ENCODE data around the gene KCNK18. TPM values are rescaled to one million over a fixed set of nuclear protein-coding genes. Genes with fewer than 3 reads are reported as not detected.
A peak's percentile ranks its signal among the peaks of the same experiment; 100 is the strongest.

The KCNK18 gene
- total RNA-seq (2014; rRNA removed; shearing (Covaris generic)): not detected in 2 replicates
- polyA plus RNA-seq (2016; fragmentation: Nextera tagmentation; extraction: Ambion mirVana): not detected in 2 replicates
- long read RNA-seq: 0 reads

- Histone ChIP-seq H3K27me3 (ENCODE audit: insufficient read depth) (no peaks in the 10 kb centered on the region), H3K36me3 (ENCODE audit: insufficient read depth) (no peaks in the 10 kb centered on the region), H3K4me3 (no peak within 1 kb of the TSS), H3F3A (replicated peaks; ENCODE audit: low read depth) (no peaks in the 10 kb centered on the region), H2AFZ (peak within 1 kb of the TSS; percentile 72; the same call in 1 of the 2 replicates), H3K4me1 (ENCODE audit: insufficient read depth) (peaks cover 5% of the 10 kb centered on the region; the same call in 1 of the 2 replicates), H3K9me2 (ENCODE audit: insufficient read depth) (0 out of 2 replicates have a peak, but pooled peaks cover 7% of the 10 kb centered on the region), H4K20me1 (replicated peaks; ENCODE audit: insufficient read depth) (no peaks in the 10 kb centered on the region), H3K79me2 (replicated peaks; ENCODE audit: insufficient read depth) (no peaks in the 10 kb centered on the region), H3K4me2 (no peak within 1 kb of the TSS), H3K27ac (ENCODE audit: low read depth) (no peak within 1 kb of the TSS)
- no peaks in the 10 kb centered on the region for H3K36me3 Mint-ChIP-seq (ENCODE audit: low read depth)
- DNase-seq (ENCODE audit: low spot score) (no peak), ATAC-seq (no peak)
- H3K4me1 Mint-ChIP-seq: peaks cover 5% of the 10 kb centered on the region
- no peak within 1 kb of the TSS for H3K4me3 Mint-ChIP-seq
- no peaks in the 10 kb centered on the region for H3K9me3 Mint-ChIP-seq
- no peak within 1 kb of the TSS for H3K27ac Mint-ChIP-seq
- H3K27me3 Mint-ChIP-seq (ENCODE audit: insufficient read depth, low read depth, poor library complexity): peaks cover 2% of the 10 kb centered on the region
- TF ChIP-seq EZH2phosphoT487 (IDR thresholded peaks at IDR 0.05; ENCODE audit: unreplicated experiment) (no peak), CREB1 (CRISPR knock-in tag; IDR thresholded peaks at IDR 0.05; ENCODE audit: low read depth) (no peak), NANOG (IDR thresholded peaks at IDR 0.05; ENCODE audit: borderline replicate concordance) (no peak), EZH2 (IDR thresholded peaks at IDR 0.05; ENCODE audit: low read depth, unreplicated experiment) (no peak), POLR2AphosphoS5 (IDR thresholded peaks at IDR 0.05; ENCODE audit: low read depth) (no peak), STAT1 (IDR thresholded peaks at IDR 0.05; ENCODE audit: unreplicated experiment) (no peak), ZNF331 (CRISPR knock-in tag; IDR thresholded peaks at IDR 0.05; ENCODE audit: low read depth) (no peak), JUNB (IDR thresholded peaks at IDR 0.05; ENCODE audit: unreplicated experiment) (no peak)
- TF ChIP-seq, protein P1, sequence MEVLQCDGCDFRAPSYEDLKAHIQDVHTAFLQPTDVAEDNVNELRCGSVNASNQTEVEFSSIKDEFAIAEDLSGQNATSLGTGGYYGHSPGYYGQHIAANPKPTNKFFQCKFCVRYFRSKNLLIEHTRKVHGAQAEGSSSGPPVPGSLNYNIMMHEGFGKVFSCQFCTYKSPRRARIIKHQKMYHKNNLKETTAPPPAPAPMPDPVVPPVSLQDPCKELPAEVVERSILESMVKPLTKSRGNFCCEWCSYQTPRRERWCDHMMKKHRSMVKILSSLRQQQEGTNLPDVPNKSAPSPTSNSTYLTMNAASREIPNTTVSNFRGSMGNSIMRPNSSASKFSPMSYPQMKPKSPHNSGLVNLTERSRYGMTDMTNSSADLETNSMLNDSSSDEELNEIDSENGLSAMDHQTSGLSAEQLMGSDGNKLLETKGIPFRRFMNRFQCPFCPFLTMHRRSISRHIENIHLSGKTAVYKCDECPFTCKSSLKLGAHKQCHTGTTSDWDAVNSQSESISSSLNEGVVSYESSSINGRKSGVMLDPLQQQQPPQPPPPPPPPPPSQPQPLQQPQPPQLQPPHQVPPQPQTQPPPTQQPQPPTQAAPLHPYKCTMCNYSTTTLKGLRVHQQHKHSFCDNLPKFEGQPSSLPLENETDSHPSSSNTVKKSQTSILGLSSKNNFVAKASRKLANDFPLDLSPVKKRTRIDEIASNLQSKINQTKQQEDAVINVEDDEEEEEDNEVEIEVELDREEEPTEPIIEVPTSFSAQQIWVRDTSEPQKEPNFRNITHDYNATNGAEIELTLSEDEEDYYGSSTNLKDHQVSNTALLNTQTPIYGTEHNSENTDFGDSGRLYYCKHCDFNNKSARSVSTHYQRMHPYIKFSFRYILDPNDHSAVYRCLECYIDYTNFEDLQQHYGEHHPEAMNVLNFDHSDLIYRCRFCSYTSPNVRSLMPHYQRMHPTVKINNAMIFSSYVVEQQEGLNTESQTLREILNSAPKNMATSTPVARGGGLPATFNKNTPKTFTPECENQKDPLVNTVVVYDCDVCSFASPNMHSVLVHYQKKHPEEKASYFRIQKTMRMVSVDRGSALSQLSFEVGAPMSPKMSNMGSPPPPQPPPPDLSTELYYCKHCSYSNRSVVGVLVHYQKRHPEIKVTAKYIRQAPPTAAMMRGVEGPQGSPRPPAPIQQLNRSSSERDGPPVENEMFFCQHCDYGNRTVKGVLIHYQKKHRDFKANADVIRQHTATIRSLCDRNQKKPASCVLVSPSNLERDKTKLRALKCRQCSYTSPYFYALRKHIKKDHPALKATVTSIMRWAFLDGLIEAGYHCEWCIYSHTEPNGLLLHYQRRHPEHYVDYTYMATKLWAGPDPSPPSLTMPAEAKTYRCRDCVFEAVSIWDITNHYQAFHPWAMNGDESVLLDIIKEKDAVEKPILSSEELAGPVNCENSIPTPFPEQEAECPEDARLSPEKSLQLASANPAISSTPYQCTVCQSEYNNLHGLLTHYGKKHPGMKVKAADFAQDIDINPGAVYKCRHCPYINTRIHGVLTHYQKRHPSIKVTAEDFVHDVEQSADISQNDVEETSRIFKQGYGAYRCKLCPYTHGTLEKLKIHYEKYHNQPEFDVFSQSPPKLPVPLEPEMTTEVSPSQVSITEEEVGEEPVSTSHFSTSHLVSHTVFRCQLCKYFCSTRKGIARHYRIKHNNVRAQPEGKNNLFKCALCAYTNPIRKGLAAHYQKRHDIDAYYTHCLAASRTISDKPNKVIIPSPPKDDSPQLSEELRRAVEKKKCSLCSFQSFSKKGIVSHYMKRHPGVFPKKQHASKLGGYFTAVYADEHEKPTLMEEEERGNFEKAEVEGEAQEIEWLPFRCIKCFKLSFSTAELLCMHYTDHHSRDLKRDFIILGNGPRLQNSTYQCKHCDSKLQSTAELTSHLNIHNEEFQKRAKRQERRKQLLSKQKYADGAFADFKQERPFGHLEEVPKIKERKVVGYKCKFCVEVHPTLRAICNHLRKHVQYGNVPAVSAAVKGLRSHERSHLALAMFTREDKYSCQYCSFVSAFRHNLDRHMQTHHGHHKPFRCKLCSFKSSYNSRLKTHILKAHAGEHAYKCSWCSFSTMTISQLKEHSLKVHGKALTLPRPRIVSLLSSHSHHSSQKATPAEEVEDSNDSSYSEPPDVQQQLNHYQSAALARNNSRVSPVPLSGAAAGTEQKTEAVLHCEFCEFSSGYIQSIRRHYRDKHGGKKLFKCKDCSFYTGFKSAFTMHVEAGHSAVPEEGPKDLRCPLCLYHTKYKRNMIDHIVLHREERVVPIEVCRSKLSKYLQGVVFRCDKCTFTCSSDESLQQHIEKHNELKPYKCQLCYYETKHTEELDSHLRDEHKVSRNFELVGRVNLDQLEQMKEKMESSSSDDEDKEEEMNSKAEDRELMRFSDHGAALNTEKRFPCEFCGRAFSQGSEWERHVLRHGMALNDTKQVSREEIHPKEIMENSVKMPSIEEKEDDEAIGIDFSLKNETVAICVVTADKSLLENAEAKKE (CRISPR knock-in tag; IDR thresholded peaks at IDR 0.05): no peak
- TF ChIP-seq, protein P2, sequence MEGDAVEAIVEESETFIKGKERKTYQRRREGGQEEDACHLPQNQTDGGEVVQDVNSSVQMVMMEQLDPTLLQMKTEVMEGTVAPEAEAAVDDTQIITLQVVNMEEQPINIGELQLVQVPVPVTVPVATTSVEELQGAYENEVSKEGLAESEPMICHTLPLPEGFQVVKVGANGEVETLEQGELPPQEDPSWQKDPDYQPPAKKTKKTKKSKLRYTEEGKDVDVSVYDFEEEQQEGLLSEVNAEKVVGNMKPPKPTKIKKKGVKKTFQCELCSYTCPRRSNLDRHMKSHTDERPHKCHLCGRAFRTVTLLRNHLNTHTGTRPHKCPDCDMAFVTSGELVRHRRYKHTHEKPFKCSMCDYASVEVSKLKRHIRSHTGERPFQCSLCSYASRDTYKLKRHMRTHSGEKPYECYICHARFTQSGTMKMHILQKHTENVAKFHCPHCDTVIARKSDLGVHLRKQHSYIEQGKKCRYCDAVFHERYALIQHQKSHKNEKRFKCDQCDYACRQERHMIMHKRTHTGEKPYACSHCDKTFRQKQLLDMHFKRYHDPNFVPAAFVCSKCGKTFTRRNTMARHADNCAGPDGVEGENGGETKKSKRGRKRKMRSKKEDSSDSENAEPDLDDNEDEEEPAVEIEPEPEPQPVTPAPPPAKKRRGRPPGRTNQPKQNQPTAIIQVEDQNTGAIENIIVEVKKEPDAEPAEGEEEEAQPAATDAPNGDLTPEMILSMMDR (conservative IDR thresholded peaks at IDR 0.05; ENCODE audit: low read depth in 2 of 2): no peak
- TF ChIP-seq, protein P3, sequence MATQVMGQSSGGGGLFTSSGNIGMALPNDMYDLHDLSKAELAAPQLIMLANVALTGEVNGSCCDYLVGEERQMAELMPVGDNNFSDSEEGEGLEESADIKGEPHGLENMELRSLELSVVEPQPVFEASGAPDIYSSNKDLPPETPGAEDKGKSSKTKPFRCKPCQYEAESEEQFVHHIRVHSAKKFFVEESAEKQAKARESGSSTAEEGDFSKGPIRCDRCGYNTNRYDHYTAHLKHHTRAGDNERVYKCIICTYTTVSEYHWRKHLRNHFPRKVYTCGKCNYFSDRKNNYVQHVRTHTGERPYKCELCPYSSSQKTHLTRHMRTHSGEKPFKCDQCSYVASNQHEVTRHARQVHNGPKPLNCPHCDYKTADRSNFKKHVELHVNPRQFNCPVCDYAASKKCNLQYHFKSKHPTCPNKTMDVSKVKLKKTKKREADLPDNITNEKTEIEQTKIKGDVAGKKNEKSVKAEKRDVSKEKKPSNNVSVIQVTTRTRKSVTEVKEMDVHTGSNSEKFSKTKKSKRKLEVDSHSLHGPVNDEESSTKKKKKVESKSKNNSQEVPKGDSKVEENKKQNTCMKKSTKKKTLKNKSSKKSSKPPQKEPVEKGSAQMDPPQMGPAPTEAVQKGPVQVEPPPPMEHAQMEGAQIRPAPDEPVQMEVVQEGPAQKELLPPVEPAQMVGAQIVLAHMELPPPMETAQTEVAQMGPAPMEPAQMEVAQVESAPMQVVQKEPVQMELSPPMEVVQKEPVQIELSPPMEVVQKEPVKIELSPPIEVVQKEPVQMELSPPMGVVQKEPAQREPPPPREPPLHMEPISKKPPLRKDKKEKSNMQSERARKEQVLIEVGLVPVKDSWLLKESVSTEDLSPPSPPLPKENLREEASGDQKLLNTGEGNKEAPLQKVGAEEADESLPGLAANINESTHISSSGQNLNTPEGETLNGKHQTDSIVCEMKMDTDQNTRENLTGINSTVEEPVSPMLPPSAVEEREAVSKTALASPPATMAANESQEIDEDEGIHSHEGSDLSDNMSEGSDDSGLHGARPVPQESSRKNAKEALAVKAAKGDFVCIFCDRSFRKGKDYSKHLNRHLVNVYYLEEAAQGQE (IDR thresholded peaks at IDR 0.05; ENCODE audit: unreplicated experiment): no peak
- TF ChIP-seq, protein P4, sequence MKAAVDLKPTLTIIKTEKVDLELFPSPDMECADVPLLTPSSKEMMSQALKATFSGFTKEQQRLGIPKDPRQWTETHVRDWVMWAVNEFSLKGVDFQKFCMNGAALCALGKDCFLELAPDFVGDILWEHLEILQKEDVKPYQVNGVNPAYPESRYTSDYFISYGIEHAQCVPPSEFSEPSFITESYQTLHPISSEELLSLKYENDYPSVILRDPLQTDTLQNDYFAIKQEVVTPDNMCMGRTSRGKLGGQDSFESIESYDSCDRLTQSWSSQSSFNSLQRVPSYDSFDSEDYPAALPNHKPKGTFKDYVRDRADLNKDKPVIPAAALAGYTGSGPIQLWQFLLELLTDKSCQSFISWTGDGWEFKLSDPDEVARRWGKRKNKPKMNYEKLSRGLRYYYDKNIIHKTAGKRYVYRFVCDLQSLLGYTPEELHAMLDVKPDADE (IDR thresholded peaks at IDR 0.05): no peak
Observed at GRCh38 chr10:117197189-117197588, at the start of gene KCNK18. TSS of gene KCNK18 (plus strand) at chr10:117197489. CDS start at chr10:117197489, 0 bp downstream.
